HepG2 (cell line): Measurements from ENCODE around the gene PAXX. TPM values are rescaled to one million over a fixed set of nuclear protein-coding genes. Genes with fewer than 3 reads are reported as not detected.

Experiments
- CBX5 ChIP-seq: sonication (generic); formaldehyde crosslinking; IDR thresholded peaks from 2 replicates; pipeline ENCODE4 v1.4.0; 2020; ENCODE audit warnings: missing genetic modification reagents, borderline replicate concordance
- CEBPB ChIP-seq: IDR thresholded peaks from 2 replicates; pipeline ENCODE4 v1.6.1; 2011; ENCODE audit warnings: low read depth, low read length, improper control_type of control experiment, borderline replicate concordance
- CENPT ChIP-seq: sonication (generic); formaldehyde crosslinking; IDR thresholded peaks from 2 replicates; pipeline ENCODE4 v1.8.0; 2022; ENCODE audit warnings: low read depth, mild to moderate bottlenecking, moderate library complexity, missing genetic modification reagents
- KDM6A ChIP-seq: IDR thresholded peaks from 2 replicates; pipeline ENCODE4 v1.6.1; 2016; ENCODE audit warnings: low read depth
- KIAA2018 ChIP-seq: sonication (generic); formaldehyde crosslinking; IDR thresholded peaks from 2 replicates; pipeline ENCODE4 v1.5.0; 2020; ENCODE audit warnings: mild to moderate bottlenecking, missing genetic modification reagents, borderline replicate concordance
- KLF13 ChIP-seq: sonication (generic); formaldehyde crosslinking; IDR thresholded peaks from 2 replicates; pipeline ENCODE4 v1.4.0; 2020; ENCODE audit warnings: mild to moderate bottlenecking, missing genetic modification reagents
- NFATC3 ChIP-seq: sonication (generic); formaldehyde crosslinking; IDR thresholded peaks from 2 replicates; pipeline ENCODE4 v1.5.1; 2020; ENCODE audit warnings: mild to moderate bottlenecking, missing genetic modification reagents
- NRL ChIP-seq: sonication (generic); formaldehyde crosslinking; IDR thresholded peaks from 2 replicates; pipeline ENCODE4 v1.5.0; 2020; ENCODE audit warnings: missing genetic modification reagents, mild to moderate bottlenecking, moderate library complexity, borderline replicate concordance
- RCOR2 ChIP-seq: IDR thresholded peaks from 2 replicates; pipeline ENCODE4 v1.6.1; 2016; ENCODE audit warnings: missing biosample characterization, missing genetic modification reagents
- REL ChIP-seq: sonication (generic); formaldehyde crosslinking; conservative IDR thresholded peaks from 2 replicates; pipeline ENCODE4 v1.8.0; 2022; ENCODE audit warnings: mild to moderate bottlenecking, missing genetic modification reagents, moderate library complexity
- SAP130 ChIP-seq: IDR thresholded peaks from 2 replicates; pipeline ENCODE4 v1.6.1; 2016; ENCODE audit warnings: low read depth
- SP4 ChIP-seq: sonication (generic); formaldehyde crosslinking; IDR thresholded peaks from 2 replicates; pipeline ENCODE4 v1.8.1; 2023; ENCODE audit warnings: mild to moderate bottlenecking, missing genetic modification reagents
- ZKSCAN8 ChIP-seq: IDR thresholded peaks from 2 replicates; pipeline ENCODE4 v1.6.1; 2016; ENCODE audit warnings: borderline replicate concordance, missing genetic modification reagents, missing compliant biosample characterization
- ZNF30 ChIP-seq: sonication (generic); formaldehyde crosslinking; IDR thresholded peaks from 2 replicates; pipeline ENCODE4 v1.5.0; 2020; ENCODE audit warnings: mild to moderate bottlenecking, missing genetic modification reagents
- ZNF451 ChIP-seq: sonication (generic); formaldehyde crosslinking; IDR thresholded peaks from 2 replicates; pipeline ENCODE4 v1.5.0; 2020; ENCODE audit warnings: mild to moderate bottlenecking, missing genetic modification reagents
- ZNF564 ChIP-seq: sonication (generic); formaldehyde crosslinking; IDR thresholded peaks from 2 replicates; pipeline ENCODE4 v1.8.1; 2023; ENCODE audit warnings: mild to moderate bottlenecking, missing genetic modification reagents
- ZNF572 ChIP-seq: sonication (generic); formaldehyde crosslinking; IDR thresholded peaks from 2 replicates; pipeline ENCODE4 v1.5.1; 2020; ENCODE audit warnings: mild to moderate bottlenecking, missing genetic modification reagents
- ZNF660 ChIP-seq: sonication (generic); formaldehyde crosslinking; IDR thresholded peaks from 2 replicates; pipeline ENCODE4 v1.5.1; 2020; ENCODE audit warnings: mild to moderate bottlenecking, low read depth, missing genetic modification reagents, borderline replicate concordance
- ZNF709 ChIP-seq: sonication (generic); formaldehyde crosslinking; IDR thresholded peaks from 2 replicates; pipeline ENCODE4 v1.5.0; 2020; ENCODE audit warnings: mild to moderate bottlenecking, missing genetic modification reagents
- ZNF782 ChIP-seq: sonication (generic); formaldehyde crosslinking; IDR thresholded peaks from 2 replicates; pipeline ENCODE4 v1.4.0; 2020; ENCODE audit warnings: missing genetic modification reagents, mild to moderate bottlenecking, borderline replicate concordance
- polyA plus RNA-seq, 8 experiments: library from polyadenylated mRNA; depleted of rRNA in 3 of 8; stranded (reverse) in 7 of 8; unstranded in 1 of 8; fragments of >200 nt; fragmentation: Illumina TruSeq in 4 of 8; extraction: Trizol in 4 of 8; gene quantifications; 2 replicates each; pipeline versions ENCODE4 v1.2.1 to v1.2.3, GENCODE V29; 2011 to 2016; ENCODE audit warnings: low read depth in 4 of 8, missing spikeins in 1 of 8, mixed read lengths in 1 of 8; ENCODE audit not compliant: insufficient read depth in 1 of 8
- total RNA-seq, 5 experiments: library from RNA; depleted of rRNA; stranded (reverse); fragments of >200 nt; fragmentation: Illumina TruSeq; extraction: Trizol; gene quantifications; 2 replicates each; pipeline ENCODE4 v1.2.3, GENCODE V29; 2016; ENCODE audit warnings: low read depth in 1 of 5
- TF ChIP-seq, protein P1 (sequence below): sonication (generic); formaldehyde crosslinking; IDR thresholded peaks from 2 replicates; pipeline ENCODE4 v1.9.0; 2022; ENCODE audit warnings: low read depth, missing genetic modification reagents

Gene PAXX
- total and polyA plus RNA-seq, 2 of the 13 experiments (the other 11 are each of a cell fraction or from before 2014, with no cell fraction given) = 14.0 to 31.9 TPM

GRCh38 chr9:136947955-136948510, 44.2 kb upstream of the PAXX start (continued):
- TF ChIP-seq KIAA2018 (CRISPR knock-in tag) = no peak
- TF ChIP-seq, protein P1, sequence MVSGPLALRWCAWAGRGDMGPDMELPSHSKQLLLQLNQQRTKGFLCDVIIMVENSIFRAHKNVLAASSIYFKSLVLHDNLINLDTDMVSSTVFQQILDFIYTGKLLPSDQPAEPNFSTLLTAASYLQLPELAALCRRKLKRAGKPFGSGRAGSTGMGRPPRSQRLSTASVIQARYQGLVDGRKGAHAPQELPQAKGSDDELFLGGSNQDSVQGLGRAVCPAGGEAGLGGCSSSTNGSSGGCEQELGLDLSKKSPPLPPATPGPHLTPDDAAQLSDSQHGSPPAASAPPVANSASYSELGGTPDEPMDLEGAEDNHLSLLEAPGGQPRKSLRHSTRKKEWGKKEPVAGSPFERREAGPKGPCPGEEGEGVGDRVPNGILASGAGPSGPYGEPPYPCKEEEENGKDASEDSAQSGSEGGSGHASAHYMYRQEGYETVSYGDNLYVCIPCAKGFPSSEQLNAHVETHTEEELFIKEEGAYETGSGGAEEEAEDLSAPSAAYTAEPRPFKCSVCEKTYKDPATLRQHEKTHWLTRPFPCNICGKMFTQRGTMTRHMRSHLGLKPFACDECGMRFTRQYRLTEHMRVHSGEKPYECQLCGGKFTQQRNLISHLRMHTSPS = peak; percentile 69
- no peak for TF ChIP-seq CEBPB
- no peak for TF ChIP-seq SP4 (CRISPR knock-in tag)
- no peak for TF ChIP-seq CENPT (CRISPR knock-in tag)
- TF ChIP-seq REL (CRISPR knock-in tag) = no peak
- 0 out of 2 replicates have a peak, but pooled peaks have one; percentile 46 for TF ChIP-seq RCOR2 (CRISPR knock-in tag)
- no peak for TF ChIP-seq KLF13 (CRISPR knock-in tag)
- no peak for TF ChIP-seq KDM6A
- peak; percentile 35; the same call in 1 of the 2 replicates for TF ChIP-seq CBX5 (CRISPR knock-in tag)
- no peak for TF ChIP-seq NFATC3 (CRISPR knock-in tag)
- no peak for TF ChIP-seq ZKSCAN8 (CRISPR knock-in tag)
- no peak for TF ChIP-seq ZNF30 (CRISPR knock-in tag)
- TF ChIP-seq ZNF660 = no peak
- TF ChIP-seq ZNF564 = no peak
- no peak for TF ChIP-seq ZNF709 (CRISPR knock-in tag)
- 0 out of 2 replicates have a peak, but pooled peaks have one; percentile 59 for TF ChIP-seq ZNF572 (CRISPR knock-in tag)
- TF ChIP-seq ZNF782 (CRISPR knock-in tag) = no peak
- TF ChIP-seq SAP130 (CRISPR knock-in tag) = peak; percentile 44
- TF ChIP-seq NRL = no peak
- TF ChIP-seq ZNF451 (CRISPR knock-in tag) = no peak
